HG03139 (cell line): ENCODE data around the gene RBL1.
"Not testable (repeated sequence)": the region's sequence is repeated elsewhere in the genome, so short reads cannot be mapped to it uniquely, and the experiment has no call there.

ENCODE experiments used
- ATAC-seq: cut with Tn5 transposase; IDR thresholded peaks from one replicate; pipeline ENCODE4 v1.9.1; 2021; ENCODE audit not compliant: unreplicated experiment

The RBL1 gene

GRCh38 chr20:37077009-37077408, 18.8 kb downstream of the RBL1 start:
- ATAC-seq, result no peak

GRCh38 chr20:37075932-37076685, 19.7 kb downstream of the RBL1 start:
- ATAC-seq, result no peak

- ATAC-seq, result no peak
Observed at GRCh38 chr20:37072293-37073196, 23.3 kb downstream of the RBL1 start.

GRCh38 chr20:37071481-37071911, 24.3 kb downstream of the RBL1 start:
- ATAC-seq, result no peak

- ATAC-seq, result not testable (repeated sequence)
Observed at GRCh38 chr20:37069563-37069962, 26.2 kb downstream of the RBL1 start.

- ATAC-seq, result no peak
Observed at GRCh38 chr20:37066168-37066567, 29.6 kb downstream of the RBL1 start.

GRCh38 chr20:37055276-37055675, 40.5 kb downstream of the RBL1 start:
- ATAC-seq, result no peak

GRCh38 chr20:37053230-37053950, 42.4 kb downstream of the RBL1 start:
- ATAC-seq, result no peak

- peak; percentile 51 for ATAC-seq
Observed at GRCh38 chr20:37042986-37043972, 52.5 kb downstream of the RBL1 start.

GRCh38 chr20:37039366-37039765, 56.4 kb downstream of the RBL1 start:
- not testable (repeated sequence) for ATAC-seq

- ATAC-seq, result no peak
Observed at GRCh38 chr20:37032077-37032476, 63.7 kb downstream of the RBL1 start.

- ATAC-seq, result no peak
Observed at GRCh38 chr20:37020636-37021035, 75.2 kb downstream of the RBL1 start.

GRCh38 chr20:37012631-37013030, 83.2 kb downstream of the RBL1 start:
- not testable (repeated sequence) for ATAC-seq

GRCh38 chr20:37011858-37012257, 83.9 kb downstream of the RBL1 start:
- not testable (repeated sequence) for ATAC-seq

- no peak for ATAC-seq
Observed at GRCh38 chr20:37011147-37011546, 84.7 kb downstream of the RBL1 start.

GRCh38 chr20:37007898-37008649, 87.7 kb downstream of the RBL1 start:
- no peak for ATAC-seq

- ATAC-seq, result not testable (repeated sequence)
Observed at GRCh38 chr20:37005062-37005942, 90.5 kb downstream of the RBL1 start.

- ATAC-seq, result not testable (repeated sequence)
Observed at GRCh38 chr20:37001634-37002033, 94.2 kb downstream of the RBL1 start.
